Ramos (cell line): ENCODE data around the gene ASTL.

ENCODE experiments used
- in situ Hi-C: fragments of 300-500 bp; cut with MboI; formaldehyde crosslinking; loops from one replicate; pipeline ENCODE4 v1.14.3; 2022; ENCODE audit warnings: low sequenced_read_pairs; ENCODE audit not compliant: unreplicated experiment

The ASTL gene

GRCh38 chr2:96115631-96116423 is 22.5 kb downstream of the ASTL start:
- in situ Hi-C loops: loop anchor here (25.0 kb wide), 2 partner anchors 104 to 396 kb away; partner anchors contain the start of gene NEURL3

GRCh38 chr2:96114903-96115581 is 23.3 kb downstream of the ASTL start:
- in situ Hi-C loops: loop anchor here (25.0 kb wide), 2 partner anchors 103 to 397 kb away; partner anchors contain the start of gene NEURL3

DNA sequence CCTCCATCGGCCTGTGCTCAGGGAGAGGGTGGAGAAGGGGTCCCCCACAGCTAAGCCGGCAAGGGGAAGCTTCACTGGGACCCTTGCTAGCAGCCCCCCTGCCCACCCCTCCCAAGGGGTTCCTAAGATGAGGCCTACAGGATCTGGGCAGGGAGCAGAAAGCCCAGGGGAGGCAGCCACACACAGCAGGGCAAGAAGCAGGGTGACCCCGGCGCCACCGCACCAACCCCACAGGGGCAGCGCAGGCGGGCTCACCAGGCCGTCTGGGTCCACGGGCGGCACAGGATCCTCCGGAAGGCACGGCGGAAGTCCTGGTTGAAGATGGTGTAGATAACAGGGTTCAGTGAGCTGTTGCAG is 23.8 kb downstream of the ASTL start:
- in situ Hi-C loops: loop anchor here (25.0 kb wide), 2 partner anchors 102 to 398 kb away; partner anchors contain the start of gene NEURL3

DNA sequence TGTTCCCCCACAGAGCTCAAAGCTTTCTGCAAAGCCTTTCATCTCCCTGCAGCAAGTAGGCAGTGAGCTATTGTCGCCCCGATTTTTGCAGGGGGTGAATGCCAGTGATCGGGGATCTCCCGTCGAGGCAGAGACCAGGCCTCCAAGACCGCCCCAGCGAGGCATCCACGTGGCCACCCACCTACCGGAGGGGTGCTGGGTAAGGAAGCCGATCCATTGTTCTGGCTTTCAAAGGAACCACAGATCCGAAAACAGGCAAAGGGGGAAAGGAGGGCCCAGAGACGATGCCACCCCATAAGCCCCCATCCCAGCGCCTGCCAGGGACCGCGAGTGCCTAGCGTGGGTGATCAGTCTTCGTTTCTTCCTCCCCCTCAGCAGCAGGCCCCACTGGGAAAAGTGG is 24.4 kb downstream of the ASTL start:
- in situ Hi-C loops: loop anchor here (25.0 kb wide), 2 partner anchors 102 to 398 kb away; partner anchors contain the start of gene NEURL3

DNA sequence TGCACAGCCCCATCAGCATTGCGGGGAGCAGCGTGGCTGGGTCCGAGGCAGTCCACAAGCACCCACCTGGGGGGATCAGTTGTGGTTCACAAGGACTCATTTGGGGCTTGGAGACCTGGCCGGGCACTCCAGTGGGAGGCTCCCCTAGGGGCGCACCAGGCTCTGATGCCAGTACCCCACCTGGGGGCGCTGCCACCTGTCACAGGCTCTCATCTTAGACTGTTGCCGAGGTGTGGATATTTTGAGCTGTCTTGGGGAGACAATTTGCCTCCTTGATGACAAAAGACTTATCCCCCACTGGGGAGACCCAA is 25.0 kb downstream of the ASTL start:
- in situ Hi-C loops: loop anchor here (25.0 kb wide), 2 partner anchors 101 to 399 kb away; partner anchors contain the start of gene NEURL3

DNA sequence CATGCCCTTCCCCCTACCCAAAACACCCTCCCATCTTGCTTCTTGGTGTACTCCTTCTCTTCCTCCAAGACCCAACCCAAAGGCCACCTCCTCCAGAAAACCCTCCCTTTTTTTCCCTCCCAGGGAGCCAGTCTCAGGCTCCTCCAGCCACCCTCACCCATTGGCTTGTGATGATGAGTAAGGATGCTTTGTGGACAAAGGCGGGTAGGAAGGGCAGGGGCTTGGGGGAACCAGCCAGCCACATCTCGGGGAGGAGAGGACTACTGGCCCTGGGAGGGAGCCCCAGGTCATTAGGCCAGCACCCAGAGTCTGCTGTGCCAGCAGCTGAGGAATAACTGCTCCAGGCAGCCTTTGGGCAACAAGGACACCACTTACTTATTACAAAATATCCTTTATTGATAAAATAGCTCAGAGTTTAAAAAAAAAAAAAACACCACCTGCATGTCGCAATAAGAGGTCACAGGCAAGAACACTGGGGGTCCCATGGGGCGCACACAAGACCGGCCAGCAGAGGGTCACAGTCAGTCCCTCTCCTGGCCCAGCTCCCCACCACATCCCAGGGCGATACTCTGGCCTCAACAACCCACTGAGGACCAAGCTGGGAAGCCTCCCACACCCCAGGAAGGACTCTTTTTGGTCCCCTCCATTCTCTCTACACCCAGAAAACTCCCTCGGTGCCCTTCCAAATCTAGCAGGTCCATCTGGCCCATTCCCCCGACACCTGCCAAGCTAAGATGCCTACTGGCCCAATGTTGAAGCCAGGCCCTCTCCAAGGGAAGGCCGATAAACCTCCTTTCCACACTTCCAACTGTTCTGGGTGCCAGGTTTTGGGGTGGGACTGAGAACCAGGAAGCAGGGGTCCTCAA is 25.6 kb downstream of the ASTL start:
- in situ Hi-C loops: loop anchor here (25.0 kb wide), 2 partner anchors 100 to 400 kb away; partner anchors contain the start of gene NEURL3

DNA sequence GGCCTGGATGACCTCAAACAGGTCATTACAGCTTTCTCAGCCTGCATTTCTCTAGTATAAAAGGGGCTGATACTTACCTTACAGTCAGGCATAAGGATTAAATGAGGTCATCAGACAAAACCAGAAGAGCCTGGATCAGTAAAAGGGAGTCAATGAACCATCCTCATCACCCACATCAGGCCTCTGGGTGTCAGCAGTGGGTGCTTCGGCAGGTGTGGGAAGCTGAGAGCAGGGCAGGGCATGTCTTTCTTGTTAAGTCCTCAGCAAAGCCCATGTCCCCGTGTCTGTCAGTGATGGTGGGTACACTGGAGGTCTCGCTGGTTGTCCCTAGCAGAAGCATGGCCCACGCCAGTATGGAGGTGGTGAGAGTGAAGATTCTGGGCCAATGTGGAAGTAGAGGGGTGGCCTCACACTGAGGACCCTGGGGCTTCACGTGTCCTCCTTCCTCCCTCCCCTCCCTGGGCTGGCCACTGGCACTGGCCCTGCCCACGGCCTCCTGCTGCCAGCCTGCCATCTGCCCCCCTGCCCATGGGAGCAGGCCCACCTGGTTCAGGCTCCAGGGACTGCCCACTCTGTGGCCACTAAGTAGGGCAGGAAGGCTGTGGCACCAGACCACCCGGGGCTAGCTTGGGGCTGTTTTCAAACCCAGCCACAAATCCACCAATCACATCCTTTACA is 26.3 kb downstream of the ASTL start:
- in situ Hi-C loops: loop anchor here (25.0 kb wide), 2 partner anchors 100 to 400 kb away; partner anchors contain the start of gene NEURL3

- in situ Hi-C loops: loop anchor here (25.0 kb wide), 2 partner anchors 99 to 401 kb away; partner anchors contain the start of gene NEURL3
Measured at GRCh38 chr2:96111257-96111640, 27.1 kb downstream of the ASTL start.

DNA sequence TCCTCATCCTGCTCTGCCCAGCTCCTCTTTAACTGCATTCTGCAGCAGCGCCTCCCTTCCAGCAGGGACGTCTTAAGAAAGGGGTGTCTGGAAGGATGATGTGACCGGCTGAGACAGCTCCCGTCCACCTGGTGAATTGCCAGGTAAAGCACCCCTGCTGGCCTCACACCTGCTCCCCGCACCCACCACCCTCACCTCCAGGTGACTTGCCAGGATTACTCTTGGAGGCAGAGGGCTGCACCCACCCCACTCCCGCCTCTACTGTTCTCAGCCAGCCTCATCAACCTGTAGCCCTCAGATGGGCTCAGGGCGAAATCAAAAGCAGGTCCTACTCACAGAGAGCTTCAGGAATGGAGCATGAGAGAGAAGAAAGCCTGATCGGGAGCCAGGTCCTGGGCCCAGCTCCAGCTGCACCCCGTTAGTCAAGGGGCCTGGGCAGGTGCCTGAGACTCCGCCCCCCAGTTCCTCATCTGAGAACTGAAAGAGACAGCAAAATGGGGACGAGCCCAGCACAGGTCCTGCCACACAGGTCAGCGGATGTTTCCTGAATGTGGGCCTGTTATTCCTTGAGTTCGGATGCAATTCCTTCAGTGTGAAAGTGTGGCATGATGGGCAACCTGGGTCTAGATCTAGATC is 27.6 kb downstream of the ASTL start:
- in situ Hi-C loops: loop anchor here (25.0 kb wide), 2 partner anchors 98 to 402 kb away; partner anchors contain the start of gene NEURL3

- in situ Hi-C loops: loop anchor here (25.0 kb wide), 2 partner anchors 98 to 402 kb away; partner anchors contain the start of gene NEURL3
Measured at GRCh38 chr2:96109931-96110511, 28.3 kb downstream of the ASTL start.

DNA sequence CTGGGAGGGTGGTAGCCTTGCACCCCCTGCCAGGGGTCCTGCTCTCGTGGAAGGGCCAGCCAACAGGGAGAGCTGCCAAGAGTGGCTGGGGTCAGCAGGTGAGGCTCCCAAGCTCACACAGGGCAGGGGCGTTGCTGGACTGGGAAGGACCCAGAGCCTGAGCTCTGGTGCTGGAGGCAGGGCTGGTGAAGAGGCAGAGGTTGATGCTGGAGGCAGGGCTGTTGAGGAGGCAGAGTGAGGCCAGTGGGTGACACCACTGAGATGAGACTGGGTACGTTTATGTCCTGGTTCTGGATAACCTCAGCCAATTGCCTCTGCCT is 29.0 kb downstream of the ASTL start:
- in situ Hi-C loops: loop anchor here (25.0 kb wide), 2 partner anchors 97 to 403 kb away; partner anchors contain the start of gene NEURL3

- in situ Hi-C loops: loop anchor here (25.0 kb wide), 2 partner anchors 96 to 404 kb away; partner anchors contain the start of gene NEURL3
Measured at GRCh38 chr2:96108541-96109360, 29.6 kb downstream of the ASTL start.

DNA sequence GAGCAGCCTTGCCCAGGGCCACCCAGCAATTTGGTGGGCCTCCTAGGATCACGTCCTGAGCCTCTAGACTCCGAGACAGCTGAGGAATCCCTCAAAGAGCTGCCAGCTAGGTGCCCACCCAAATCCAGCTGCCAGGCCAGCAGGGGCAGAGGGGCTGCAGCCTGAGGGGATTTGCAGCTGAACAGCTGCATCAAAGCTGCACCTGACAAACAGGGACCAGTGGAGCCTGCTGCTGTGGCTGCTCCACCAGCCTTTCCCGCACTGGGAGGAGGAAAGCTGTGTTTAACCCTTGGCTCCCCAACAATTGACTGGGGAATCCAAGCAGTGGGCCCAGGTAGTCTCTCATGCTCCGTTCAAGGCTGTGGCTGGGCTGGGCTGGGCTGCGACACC is 30.2 kb downstream of the ASTL start:
- in situ Hi-C loops: loop anchor here (25.0 kb wide), 2 partner anchors 96 to 404 kb away; partner anchors contain the start of gene NEURL3

- in situ Hi-C loops: loop anchor here (25.0 kb wide), 2 partner anchors 95 to 405 kb away; partner anchors contain the start of gene NEURL3
Measured at GRCh38 chr2:96107708-96108065, 30.6 kb downstream of the ASTL start.

- in situ Hi-C loops: loop anchor here (25.0 kb wide), 2 partner anchors 95 to 405 kb away; partner anchors contain the start of gene NEURL3
Measured at GRCh38 chr2:96106991-96107707, 31.2 kb downstream of the ASTL start.

GRCh38 chr2:96105994-96106715 is 32.1 kb downstream of the ASTL start:
- in situ Hi-C loops: loop anchor here (25.0 kb wide), 2 partner anchors 94 to 406 kb away; partner anchors contain the start of gene NEURL3
